Measurements from ENCODE around the gene ABRACL. TPM values are rescaled to one million over a fixed set of nuclear protein-coding genes. Genes with fewer than 3 reads are reported as not detected.

ABRACL gene
- total and polyA plus RNA-seq, 2 donors (not counting 3 experiments of a cell fraction or from before 2014, with no cell fraction given): 54.4 to 87.4 TPM

- no peak overlapping the region for H2AFZ ChIP-seq (ENCODE audit: low read depth, low read length)
- H3K4me3 ChIP-seq (replicated peaks in 1 of 3; ENCODE audit: insufficient read depth in 1 of 3, low read depth in 1 of 3, low read length in 3 of 3): no peak overlapping the region
- dilution Hi-C loops (cut with MboI; ENCODE audit: extremely low pct_ligation_motif_present, low sequenced_read_pairs): no loop called here
- no peaks in the 10 kb centered on the region for H3K9me1 ChIP-seq (replicated peaks; ENCODE audit: control insufficient read depth, extremely low read depth, insufficient read depth, low read length)
- no peaks in the 10 kb centered on the region for H3K36me3 ChIP-seq (ENCODE audit: control insufficient read depth in 2 of 2, extremely low read depth in 1 of 2, insufficient read depth in 2 of 2, low read length in 2 of 2)
- H3K9ac ChIP-seq (replicated peaks; ENCODE audit: extremely low read depth, insufficient read depth, low read length): no peak overlapping the region
- H3K4me1 ChIP-seq (ENCODE audit: control insufficient read depth, extremely low read depth, insufficient read depth, low read length): no peaks in the 10 kb centered on the region
- FAIRE-seq (no peak), DNase-seq (ENCODE audit: low read depth, low spot score) (no peak)
- peaks cover 0 to 2% of the 10 kb centered on the region in 2 experiments for H3K27me3 ChIP-seq (ENCODE audit: control insufficient read depth in 2 of 2, insufficient read depth in 2 of 2, low read length in 2 of 2)
- no peak overlapping the region for H3K4me2 ChIP-seq (ENCODE audit: insufficient read depth, low read length)
- CTCF ChIA-PET: no interaction called here
- BruUV-seq (replicated peaks): no TSS peak
- POLR2A ChIA-PET: no interaction called here
- intact Hi-C loops (cut with micrococcal nuclease): no loop called here
- no peaks in the 10 kb centered on the region for H3K79me2 ChIP-seq (ENCODE audit: control insufficient read depth, insufficient read depth, low read length)
- TF ChIP-seq JUN (IDR thresholded peaks at IDR 0.05; ENCODE audit: borderline replicate concordance, insufficient read depth, insufficient read length, low read depth) (no peak), EZH2 (IDR thresholded peaks at IDR 0.05; ENCODE audit: borderline replicate concordance, low read depth, low read length, severe bottlenecking) (no peak), MYC (IDR thresholded peaks at IDR 0.05; ENCODE audit: low read depth, low read length) (no peak), CTCF (IDR thresholded peaks at IDR 0.05; ENCODE audit: extremely low read depth in 1 of 2, insufficient read depth in 1 of 2, low read depth in 1 of 2, low read length in 2 of 2) (no peak), POLR2A (IDR thresholded peaks at IDR 0.05; ENCODE audit: low read depth, low read length) (no peak), MAX (IDR thresholded peaks at IDR 0.05; ENCODE audit: insufficient read depth, insufficient read length) (no peak), FOS (IDR thresholded peaks at IDR 0.05; ENCODE audit: borderline replicate concordance, insufficient read depth, low read length) (no peak), GATA2 (IDR thresholded peaks at IDR 0.05; ENCODE audit: insufficient read depth, insufficient read length, low read depth, low read length) (no peak), POLR2AphosphoS5 (IDR thresholded peaks at IDR 0.05; ENCODE audit: insufficient read depth, low read depth, low read length) (no peak)
- H4K20me1 ChIP-seq (replicated peaks; ENCODE audit: control insufficient read depth, extremely low read depth, insufficient read depth, low read length): no peaks in the 10 kb centered on the region
- no peak overlapping the region for H3K27ac ChIP-seq (ENCODE audit: insufficient read depth, low read depth, low read length)
- H3K9me3 ChIP-seq (replicated peaks; ENCODE audit: control insufficient read depth, insufficient read depth, low read length): no peaks in the 10 kb centered on the region
Measured at GRCh38 chr6:139060332-139060731, 31.8 kb downstream of the ABRACL start.
